Stimulated activated CD4-positive, alpha-beta T cell treated with anti-CD3 and anti-CD28 coated beads, TNF-alpha, amount 100 ng/mL, for 48 hours (primary cell): ENCODE data around the gene TMEM154.

ENCODE experiments used
- DNase-seq, 3 donors: peaks; one replicate each; pipeline ENCODE4 v3.0.0-alpha.2; 2020; ENCODE audit warnings: low read depth in 3 of 3

Gene TMEM154, protein sequence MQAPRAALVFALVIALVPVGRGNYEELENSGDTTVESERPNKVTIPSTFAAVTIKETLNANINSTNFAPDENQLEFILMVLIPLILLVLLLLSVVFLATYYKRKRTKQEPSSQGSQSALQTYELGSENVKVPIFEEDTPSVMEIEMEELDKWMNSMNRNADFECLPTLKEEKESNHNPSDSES

DNA sequence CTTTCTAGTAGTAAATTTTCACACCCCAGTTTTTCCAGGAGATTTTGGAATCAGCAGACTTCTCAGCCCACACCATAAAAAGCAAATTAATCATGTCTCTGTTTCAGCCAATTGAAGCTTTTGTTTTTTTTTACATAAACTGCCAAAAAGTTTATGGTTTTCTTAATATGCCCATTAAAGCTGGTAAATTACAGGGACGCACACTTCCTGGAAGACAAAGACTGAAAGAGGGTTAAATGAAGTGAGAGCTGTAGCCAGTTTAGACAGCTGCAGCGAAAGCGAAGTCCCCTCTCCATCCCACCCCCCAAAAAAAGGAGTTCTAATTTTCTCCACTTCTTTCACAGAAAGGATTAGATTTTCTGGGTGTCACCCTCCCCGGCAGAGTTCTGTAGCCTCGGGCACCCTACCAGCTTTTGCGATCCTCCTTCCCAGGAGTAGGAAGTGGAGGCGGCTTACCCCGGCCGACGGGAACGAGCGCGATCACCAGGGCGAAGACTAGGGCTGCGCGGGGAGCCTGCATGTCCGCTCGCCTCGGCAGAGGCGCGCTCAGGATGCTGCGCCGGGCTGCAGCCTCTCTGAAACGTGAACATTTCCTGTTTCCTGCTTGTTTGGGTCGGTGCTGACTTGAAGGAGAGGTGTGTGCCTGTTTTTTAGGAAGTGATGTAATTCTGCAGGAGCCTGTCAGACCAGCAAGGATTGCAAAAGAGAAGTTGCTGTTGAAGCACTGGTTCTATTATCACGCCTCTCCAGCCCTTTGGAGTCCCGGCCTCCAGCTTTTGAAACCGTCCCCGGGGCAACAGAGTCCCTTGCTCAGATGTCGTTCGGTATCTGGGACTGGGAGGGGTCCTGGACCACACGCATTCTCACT lies at the start of gene TMEM154:
Gene TMEM154 (minus strand): TSS at position 584 of the 868 bp plus-strand sequence. CDS start 64 bp downstream, at position 520.
- peak; percentile 25 to 46 (median 37) for DNase-seq

DNA sequence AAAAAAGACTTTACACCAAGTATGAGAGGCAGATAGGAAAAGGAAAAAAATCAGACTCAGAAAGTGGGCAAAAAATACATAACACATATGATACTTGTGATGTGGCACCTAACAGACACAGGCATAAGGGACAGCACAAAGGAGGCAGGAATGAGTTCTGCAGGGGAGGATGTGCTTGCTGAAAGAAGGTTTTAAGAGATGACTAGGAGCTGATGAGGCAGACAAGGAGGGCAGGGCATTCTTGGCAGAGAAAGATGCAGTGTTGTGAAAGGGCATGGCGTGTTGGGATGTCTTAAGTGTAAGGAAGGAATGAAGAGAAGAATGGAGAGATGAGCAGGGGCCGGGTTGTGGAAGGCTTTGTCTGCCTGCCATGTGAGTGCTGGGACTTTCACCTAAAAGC lies 49.7 kb upstream of the TMEM154 start:
- DNase-seq, result no peak

DNA sequence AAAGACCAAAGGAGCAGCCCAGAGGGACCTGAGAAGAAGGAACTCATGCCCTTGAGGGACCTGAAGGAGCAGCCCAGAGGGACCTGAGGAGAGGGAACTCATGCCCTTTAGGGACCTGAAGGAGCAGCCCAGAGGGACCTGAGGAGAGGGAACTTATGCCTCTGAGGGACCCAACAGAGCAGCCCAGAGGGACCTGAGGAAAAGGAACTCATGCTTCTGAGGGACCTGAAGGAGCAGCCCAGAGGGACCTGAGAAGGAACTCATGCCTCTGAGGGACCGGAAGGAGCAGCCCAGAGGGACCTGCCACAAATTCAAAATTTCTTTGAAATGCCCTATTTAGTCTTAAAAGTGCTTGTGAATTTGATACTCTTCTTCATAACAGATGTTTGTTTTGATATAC lies 48.5 kb upstream of the TMEM154 start:
- DNase-seq, result no peak

DNA sequence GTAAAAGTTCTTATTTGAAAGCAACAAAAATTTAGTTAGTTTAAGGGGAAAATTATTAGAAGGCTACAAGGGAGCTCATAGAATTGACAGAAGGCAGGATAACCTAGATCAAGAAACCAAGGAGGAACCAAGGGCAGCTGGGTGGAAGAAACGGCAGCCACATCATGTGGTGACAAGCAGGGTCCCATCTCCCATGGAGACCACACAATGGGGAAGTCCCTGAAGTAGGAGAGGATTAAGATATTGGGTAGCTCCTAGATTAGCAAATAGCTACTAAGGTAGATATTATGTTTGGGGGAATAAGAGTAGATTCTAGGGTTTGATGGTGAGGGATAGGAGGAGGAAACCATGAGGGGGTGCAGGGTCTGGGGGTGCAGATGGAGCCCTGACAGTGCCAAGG lies 48.0 kb upstream of the TMEM154 start:
- no peak for DNase-seq

DNA sequence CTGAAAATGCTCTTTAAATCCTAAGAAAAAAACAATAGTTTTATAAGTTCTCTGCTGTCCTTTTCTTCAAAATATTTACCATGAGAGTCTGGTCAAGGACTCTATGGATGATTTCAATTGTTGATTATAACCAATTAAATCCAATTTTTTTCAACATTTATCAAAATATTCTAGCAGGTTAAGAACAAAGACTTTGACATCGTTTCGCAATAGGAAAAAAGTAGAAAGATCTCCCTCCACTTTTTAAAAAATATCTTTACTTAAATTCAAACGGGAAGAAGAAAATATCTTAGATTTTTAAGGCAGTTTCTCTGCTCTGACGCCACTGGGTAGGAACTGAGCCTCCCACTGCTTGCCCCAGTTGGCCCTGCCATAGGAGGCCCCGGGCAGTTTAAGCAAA lies 44.7 kb upstream of the TMEM154 start:
- DNase-seq, result no peak

DNA sequence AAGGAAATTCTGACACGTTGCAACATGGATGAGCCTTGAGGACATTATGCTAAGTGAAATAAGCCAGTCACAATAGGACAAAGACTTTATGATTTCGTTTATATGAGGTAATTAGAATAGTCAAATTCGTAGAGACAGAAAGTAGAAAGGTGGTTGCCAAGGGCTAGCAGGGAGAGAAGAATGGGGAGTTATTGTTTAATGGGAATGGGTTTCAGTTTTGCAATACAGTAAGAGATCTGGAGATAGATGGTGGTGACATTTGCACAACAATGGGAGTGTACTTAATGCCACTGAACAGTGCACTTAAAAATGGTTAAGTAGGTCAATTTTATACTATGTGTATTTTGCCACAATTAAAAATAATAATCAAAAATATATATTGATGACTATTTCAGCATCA lies 43.4 kb upstream of the TMEM154 start:
- DNase-seq, result no peak

DNA sequence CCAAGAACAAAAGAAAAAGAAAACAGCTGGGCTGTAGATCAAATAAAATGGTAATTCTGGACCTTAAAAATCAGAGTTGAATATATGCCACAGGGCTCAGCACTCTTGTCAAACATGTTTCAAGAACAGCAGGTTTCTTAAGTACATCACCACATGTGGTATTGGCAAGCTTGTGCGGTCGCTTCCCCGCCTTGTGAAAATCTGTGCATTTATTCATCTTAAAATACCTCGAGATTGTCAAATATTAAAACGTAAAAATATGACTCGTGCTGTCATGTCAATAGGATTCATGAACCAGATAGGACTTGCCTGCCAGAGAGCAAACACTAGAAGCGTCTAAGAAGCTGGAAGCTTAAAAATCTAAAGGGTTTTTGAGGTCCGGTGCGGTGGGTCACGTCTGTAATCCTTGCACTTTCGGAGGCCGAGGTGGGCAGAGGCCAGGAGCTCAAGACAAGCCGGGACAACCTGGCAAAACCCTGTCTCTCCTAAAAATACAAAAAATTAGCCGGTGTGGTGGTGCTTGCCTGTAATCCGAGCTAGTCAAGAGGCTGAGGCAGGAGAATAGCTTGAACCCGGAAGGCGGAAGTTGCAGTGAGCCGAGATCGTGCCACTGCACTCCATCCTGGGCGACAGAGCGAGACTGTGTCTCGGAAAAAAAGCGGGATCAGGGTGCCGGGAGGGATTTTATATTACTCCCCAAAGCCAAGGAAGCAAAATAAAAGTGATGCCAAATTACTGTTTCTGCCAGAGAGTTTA lies 40.2 kb upstream of the TMEM154 start:
- no peak for DNase-seq

DNA sequence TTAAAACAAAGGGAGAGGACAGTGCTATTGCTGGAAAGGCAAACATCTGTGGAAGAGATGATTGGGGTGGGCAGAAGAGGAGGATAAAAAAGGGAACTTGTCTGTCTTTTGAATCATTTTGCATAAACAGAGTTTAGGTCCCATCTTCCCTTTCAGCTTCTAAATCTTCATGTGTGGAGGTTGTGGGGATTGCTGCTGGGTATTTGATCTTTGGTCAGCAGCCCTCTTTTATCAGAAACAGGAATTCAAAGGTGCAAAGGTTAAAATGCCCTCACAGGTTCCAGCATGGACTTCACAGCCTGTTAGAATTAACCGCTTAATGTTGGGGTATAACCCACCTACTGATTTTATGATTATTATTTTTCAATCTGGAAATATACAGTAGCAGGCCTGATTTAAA lies 39.5 kb upstream of the TMEM154 start:
- DNase-seq, result no peak

DNA sequence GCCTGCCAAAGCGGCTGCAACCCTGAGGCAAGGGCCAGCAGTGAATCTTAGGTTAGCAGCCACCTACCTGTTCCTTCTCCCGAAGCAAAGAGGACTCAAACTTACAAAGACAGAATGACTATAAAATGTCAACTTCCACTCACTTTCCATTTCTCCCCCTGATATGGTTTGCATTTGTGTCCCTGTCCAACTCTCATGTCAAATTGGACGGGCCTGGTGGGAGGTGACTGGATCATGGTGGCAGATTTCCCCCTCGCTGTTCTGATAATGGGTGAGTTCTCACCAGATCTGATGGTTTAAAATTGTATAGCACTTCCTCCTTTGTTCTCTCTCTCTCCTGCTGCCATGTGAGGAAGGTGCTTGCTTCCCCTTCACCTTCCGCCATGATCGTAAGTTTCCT lies 35.3 kb upstream of the TMEM154 start:
- no peak for DNase-seq

DNA sequence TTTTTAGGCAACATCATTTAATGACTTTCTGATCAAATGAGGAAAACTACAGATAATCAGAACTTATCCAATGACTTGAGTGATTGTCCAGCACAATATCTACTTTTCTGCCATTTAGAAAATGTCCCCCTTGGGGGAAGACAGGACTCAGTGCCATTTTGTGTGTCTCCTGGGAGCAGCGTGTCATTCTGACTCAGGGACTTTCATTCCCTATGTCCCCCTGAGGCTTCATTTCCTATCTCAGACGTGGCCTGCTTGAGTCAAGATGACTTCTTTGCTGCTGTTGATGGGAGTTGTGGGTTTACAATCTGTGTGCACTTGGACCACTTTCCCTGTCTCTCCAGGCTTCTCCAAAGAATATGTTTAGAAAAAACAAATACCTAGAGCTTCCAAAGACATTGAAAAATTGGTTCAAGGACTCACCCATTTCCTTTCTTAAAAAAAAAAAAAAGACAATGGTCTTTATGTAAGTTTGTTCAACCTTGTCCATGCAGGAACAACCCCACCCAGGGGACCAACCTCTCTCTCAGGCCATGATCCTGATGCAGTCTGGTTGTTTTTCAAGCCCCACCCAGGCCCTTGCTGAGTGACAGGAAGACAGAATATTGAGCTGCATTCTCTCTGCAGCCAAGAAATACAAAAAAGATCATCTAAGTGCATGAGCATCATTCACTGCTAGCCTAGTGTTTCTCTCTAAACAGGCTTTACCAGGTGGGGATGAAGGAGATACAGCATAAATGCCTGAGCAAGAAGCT lies 34.3 kb upstream of the TMEM154 start:
- DNase-seq, result no peak

DNA sequence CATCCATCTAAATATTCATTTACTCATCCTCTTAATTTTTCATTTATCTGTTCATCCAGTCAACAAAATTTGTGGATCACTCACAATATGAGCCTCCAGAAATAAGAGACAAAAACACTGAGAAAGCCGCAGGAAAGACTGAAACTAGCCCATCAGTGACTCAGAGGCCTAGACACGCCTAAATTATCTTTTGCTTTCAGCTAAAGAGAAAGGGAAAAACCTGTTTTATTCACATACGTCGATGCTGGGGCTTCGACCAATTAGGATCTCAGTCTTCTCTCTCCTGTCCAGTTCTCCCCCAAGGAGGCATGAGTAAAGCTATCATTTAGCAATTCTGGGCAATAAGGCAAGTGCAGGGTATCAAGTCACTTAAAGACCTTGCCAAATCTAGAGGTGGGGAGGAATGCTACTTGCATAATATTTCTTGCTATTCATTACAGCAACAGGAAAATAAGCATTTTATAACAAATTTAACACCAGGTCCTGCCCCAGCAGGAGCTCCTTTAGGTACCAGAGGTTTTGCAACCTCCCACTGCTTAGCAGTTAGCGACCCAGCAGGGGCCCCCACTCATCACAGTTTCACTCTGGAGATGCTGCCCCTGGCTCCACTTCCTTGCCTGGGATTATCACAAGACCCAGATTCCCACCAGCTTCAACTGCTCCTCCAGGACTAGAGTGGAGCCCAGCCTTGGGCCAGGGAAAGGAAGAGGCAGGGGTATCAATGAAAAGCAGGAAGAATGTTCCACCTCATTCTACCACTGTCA lies 30.1 kb upstream of the TMEM154 start:
- no peak for DNase-seq

DNA sequence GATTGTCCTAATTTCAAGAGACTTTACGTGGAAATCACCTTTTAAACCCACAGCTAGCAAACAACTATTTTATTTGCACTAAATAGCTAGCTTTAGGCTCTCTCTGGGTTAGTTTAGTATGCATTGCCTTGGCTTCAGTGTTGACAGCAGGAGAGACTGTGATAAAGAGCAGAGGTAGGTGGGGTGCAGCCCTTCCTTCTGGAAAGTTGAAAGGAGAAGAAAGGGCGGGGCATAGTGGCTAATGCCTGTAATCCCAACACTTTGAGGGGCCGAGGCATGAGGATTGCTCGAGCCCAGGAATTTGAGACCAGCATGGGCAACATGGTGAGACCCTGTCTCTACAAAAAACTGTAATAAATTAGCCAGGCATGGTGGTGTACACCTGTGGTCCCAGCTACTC lies 29.0 kb upstream of the TMEM154 start:
- DNase-seq, result no peak

DNA sequence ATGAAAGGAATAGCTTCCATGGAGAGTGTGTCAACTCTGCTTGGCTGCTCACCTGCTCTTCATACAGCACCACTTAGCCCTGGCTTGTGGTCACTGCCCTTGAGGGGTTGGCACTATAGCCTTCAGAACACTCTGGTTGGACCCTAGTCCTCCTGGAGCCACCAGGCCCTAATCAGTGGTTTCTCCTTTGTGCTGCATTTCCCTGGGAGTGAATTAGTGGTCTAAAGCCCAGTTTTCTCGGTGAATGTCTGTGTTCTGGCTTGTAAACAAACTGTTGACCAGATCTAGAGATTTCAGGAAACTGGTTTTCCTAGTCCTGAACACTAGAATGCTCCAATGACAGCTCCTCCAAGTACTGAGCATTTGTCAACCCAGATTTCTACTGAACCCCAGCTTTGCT lies 28.6 kb upstream of the TMEM154 start:
- DNase-seq, result no peak

DNA sequence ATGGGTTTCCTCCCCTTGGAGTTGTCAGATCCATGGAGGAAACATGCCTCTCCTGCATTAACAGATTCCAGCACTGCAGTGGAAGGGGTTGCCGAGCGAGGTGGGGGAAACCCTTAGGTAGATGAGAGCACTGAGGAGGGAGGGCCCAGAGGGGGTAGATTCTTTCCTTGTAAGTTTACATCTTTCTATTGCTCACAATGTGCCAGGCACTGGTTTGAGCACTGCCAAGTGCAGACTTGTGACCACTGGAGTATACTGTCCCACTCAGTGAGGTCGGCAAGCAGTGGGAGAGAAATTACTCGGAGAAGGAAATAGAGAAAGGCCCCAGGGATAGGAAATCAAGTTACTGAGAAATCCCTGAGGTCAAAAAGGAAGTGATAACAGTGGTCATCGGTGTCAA lies 27.8 kb upstream of the TMEM154 start:
- no peak for DNase-seq

DNA sequence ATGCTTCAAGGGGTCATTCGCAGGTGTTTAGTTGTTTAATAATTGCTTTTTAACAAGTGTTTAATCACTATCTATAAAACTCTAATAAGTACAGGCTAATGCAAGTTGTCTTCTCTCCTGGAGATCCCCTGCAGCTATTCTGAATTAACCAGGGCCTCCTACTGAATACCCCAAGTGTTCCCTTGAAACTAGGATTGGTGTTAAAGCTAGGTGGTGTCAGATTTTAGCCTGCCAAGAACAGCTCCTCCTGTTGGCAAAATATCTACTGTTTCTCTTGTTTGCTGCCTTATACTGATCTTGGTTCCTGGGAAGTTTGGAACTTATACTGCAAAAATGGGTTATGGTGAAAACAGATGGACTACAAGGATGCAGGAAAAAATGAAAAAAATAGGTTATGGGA lies 26.1 kb upstream of the TMEM154 start:
- no peak for DNase-seq

DNA sequence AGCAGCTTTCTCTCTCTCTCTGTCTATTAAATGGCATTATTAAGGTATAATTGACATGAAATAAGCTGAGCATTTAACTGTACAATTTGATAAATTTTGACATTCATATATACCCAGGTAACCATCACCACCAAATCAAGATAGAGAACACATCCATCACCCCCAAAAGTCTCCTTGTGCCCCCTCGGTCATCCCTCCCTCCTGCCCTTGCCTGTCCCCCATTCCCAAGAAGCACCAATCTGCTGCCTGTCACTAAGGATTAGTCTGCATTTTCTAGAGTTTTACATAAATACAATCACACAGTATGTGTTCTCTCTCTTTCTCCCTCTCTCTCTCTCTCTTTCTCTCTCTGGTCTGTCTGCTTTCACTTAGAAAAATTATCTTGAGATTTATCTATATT lies 25.0 kb upstream of the TMEM154 start:
- DNase-seq, result no peak

DNA sequence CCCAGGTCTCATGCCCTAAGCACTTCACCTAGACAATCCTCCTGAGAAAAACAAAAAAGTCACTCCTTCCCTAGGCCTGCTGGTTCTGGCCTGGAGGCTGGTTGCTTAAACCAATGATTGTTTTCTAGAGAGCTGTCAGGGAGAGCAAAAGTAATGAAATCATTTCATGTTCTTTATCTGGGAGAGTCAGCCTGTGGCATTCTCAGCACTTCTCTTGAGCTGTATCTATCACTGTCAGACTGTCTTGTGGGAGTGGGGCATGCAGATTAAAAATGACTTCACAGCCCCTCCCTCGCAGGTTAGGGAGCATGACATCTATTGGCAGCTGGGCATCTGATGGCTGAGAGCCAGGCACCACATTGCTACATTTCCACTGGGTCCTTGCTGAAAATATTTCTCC lies 20.4 kb upstream of the TMEM154 start:
- DNase-seq, result no peak

DNA sequence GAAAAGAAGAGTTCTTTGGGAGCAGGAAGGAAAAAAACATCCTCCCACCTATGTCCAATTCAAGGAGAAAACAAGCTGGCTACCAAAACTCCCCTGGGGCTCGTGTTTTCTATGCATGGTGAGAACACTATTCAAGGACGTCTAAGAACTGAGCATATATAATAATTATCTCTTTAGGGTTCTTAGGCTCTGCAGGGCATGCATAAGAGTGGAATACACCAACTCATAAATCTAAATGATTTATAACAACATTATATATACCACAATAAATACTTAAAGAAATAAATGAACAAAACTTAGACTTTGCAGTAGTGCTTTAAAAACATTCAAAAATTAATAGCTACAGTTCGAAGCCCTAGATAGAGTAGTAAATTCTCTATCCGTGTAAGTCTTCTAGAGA lies 19.5 kb upstream of the TMEM154 start:
- DNase-seq, result no peak

DNA sequence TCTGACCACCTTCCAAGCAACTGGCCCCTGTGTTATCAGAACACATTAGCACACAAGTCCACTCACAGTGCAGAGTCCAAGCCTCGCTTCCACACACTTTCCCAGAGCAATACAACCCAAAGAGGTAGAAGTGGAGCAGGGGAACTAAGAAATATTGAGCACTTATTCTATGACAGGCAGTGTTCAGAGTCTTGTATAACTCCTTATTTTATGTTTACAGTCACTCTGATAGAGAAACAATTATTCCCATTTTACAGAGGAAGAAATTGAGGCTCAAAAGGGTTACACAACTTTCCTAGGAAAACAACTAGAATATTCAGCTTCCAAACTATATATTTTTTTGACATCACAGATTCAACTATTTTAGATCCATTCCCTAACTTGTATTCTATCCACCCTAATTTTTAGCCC lies 18.3 kb upstream of the TMEM154 start:
- no peak for DNase-seq

DNA sequence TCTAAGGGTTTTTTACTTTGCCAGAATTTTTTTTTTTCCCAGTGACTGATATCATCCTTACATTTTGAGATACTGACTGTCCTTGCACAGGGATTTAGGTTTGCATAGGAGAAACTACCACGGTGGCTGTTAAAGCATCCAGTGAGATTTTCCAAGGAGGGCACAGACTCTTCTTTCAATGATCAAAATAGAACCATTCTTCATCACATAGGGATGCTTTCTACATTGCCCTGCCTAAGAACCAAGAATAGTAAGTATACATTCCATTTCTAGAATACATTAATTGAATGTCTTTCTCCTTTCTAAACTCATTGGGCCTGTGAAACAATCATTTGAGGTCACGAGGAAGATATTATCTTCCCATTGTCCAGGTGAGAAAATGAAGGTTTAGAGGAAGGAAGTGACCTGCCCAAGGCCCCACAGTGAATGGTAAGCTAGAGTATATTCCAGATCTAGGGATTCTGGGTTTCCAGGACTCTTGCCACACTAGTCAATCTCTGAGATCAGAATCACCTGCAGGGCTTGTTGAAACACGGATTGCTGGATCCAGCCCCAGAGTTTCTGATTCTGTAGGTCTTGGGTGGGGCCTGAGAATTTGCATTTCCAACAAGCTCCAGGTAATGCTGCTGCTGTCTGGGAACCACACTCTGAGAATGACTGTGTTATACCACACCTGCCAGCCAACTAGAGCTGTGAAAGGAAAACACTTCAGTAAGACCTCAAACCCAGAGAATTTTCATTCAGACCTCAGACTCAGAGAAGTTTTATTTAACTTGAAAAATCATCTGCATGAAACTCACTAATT lies 17.7 kb upstream of the TMEM154 start:
- no peak for DNase-seq
